ENCODE data around the gene FBLN5. TPM values are rescaled to one million over a fixed set of nuclear protein-coding genes. Genes with fewer than 3 reads are reported as not detected.

FBLN5 gene
- total and polyA plus RNA-seq, 2 donors (not counting 3 experiments of a cell fraction or from before 2014, with no cell fraction given) = 27.6 to 33.1 TPM

GRCh38 chr14:91878274-91878673, 69.2 kb downstream of the FBLN5 start:
- no peak for DNase-seq (ENCODE audit: low read depth, low spot score)
- TF ChIP-seq POLR2A (IDR thresholded peaks at IDR 0.05; ENCODE audit: low read depth, low read length) = no peak
- no peak for TF ChIP-seq CTCF (IDR thresholded peaks at IDR 0.05; ENCODE audit: extremely low read depth in 1 of 2, insufficient read depth in 1 of 2, low read depth in 1 of 2, low read length in 2 of 2)
- no peak for TF ChIP-seq POLR2AphosphoS5 (IDR thresholded peaks at IDR 0.05; ENCODE audit: insufficient read depth, low read depth, low read length)
- TF ChIP-seq GATA2 (IDR thresholded peaks at IDR 0.05; ENCODE audit: insufficient read depth, insufficient read length, low read depth, low read length) = no peak
- TF ChIP-seq EZH2 (IDR thresholded peaks at IDR 0.05; ENCODE audit: borderline replicate concordance, low read depth, low read length, severe bottlenecking) = no peak
- TF ChIP-seq JUN (IDR thresholded peaks at IDR 0.05; ENCODE audit: borderline replicate concordance, insufficient read depth, insufficient read length, low read depth) = no peak
- no peak for TF ChIP-seq FOS (IDR thresholded peaks at IDR 0.05; ENCODE audit: borderline replicate concordance, insufficient read depth, low read length)
- no peak for TF ChIP-seq MAX (IDR thresholded peaks at IDR 0.05; ENCODE audit: insufficient read depth, insufficient read length)
- no peak for TF ChIP-seq MYC (IDR thresholded peaks at IDR 0.05; ENCODE audit: low read depth, low read length)
- ChIA-PET POLR2A (no interaction called here), CTCF (no interaction called here)
- H3K36me3 ChIP-seq (ENCODE audit: control insufficient read depth in 2 of 2, extremely low read depth in 1 of 2, insufficient read depth in 2 of 2, low read length in 2 of 2) = no peaks in the 10 kb centered on the region
- intact Hi-C loops (cut with micrococcal nuclease) = no loop called here
- FAIRE-seq = no peak
- no TSS peak for BruUV-seq (replicated peaks)
- H3K9ac ChIP-seq (replicated peaks; ENCODE audit: extremely low read depth, insufficient read depth, low read length) = no peak overlapping the region
- no peaks in the 10 kb centered on the region for H3K27me3 ChIP-seq (ENCODE audit: control insufficient read depth in 2 of 2, insufficient read depth in 2 of 2, low read length in 2 of 2)
- no peak overlapping the region for H3K4me3 ChIP-seq (replicated peaks in 1 of 3; ENCODE audit: insufficient read depth in 1 of 3, low read depth in 1 of 3, low read length in 3 of 3)
- dilution Hi-C loops (cut with MboI; ENCODE audit: extremely low pct_ligation_motif_present, low sequenced_read_pairs) = no loop called here
- H3K27ac ChIP-seq (ENCODE audit: insufficient read depth, low read depth, low read length) = no peak overlapping the region
- H3K9me3 ChIP-seq (replicated peaks; ENCODE audit: control insufficient read depth, insufficient read depth, low read length) = no peaks in the 10 kb centered on the region
- no peaks in the 10 kb centered on the region for H3K4me1 ChIP-seq (ENCODE audit: control insufficient read depth, extremely low read depth, insufficient read depth, low read length)
- no peak overlapping the region for H2AFZ ChIP-seq (ENCODE audit: low read depth, low read length)
- no peaks in the 10 kb centered on the region for H4K20me1 ChIP-seq (replicated peaks; ENCODE audit: control insufficient read depth, extremely low read depth, insufficient read depth, low read length)
- no peak overlapping the region for H3K4me2 ChIP-seq (ENCODE audit: insufficient read depth, low read length)
- no peaks in the 10 kb centered on the region for H3K9me1 ChIP-seq (replicated peaks; ENCODE audit: control insufficient read depth, extremely low read depth, insufficient read depth, low read length)
- H3K79me2 ChIP-seq (ENCODE audit: control insufficient read depth, insufficient read depth, low read length) = no peaks in the 10 kb centered on the region

Measured in endothelial cell of umbilical vein (primary cell).